Measurements from ENCODE around the gene PSG7.
"Not testable (repeated sequence)": the region's sequence is repeated elsewhere in the genome, so short reads cannot be mapped to it uniquely, and the experiment has no call there.

The PSG7 gene

DNA sequence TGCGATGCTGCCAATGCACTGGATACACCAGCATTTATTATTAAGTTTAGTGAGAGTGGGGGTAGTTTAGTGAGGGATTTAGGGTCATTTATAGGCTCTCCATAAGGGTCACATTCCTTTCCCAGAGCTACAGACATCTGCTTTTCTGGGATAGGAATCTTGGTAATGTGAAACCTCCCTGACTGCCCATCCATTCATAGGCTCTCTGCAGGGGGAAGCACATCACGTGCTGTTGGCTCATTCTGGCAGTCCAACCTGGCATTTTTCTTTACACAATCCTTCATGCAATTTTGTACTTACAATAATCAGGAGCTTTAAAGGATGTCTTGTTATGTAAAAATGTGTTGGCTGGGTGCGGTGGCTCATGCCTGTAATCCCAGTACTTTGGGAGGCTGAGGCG lies 36.4 kb downstream of the PSG7 start:
- H3K27me3 ChIP-seq (replicated peaks); H3K4me3 ChIP-seq (ENCODE audit: low read depth, low read length); H3K27ac ChIP-seq; H3K36me3 ChIP-seq (replicated peaks); DNase-seq; in situ Hi-C loops (cut with HindIII; ENCODE audit: low pct_ligation_motif_present, low sequenced_read_pairs): not testable (repeated sequence)

DNA sequence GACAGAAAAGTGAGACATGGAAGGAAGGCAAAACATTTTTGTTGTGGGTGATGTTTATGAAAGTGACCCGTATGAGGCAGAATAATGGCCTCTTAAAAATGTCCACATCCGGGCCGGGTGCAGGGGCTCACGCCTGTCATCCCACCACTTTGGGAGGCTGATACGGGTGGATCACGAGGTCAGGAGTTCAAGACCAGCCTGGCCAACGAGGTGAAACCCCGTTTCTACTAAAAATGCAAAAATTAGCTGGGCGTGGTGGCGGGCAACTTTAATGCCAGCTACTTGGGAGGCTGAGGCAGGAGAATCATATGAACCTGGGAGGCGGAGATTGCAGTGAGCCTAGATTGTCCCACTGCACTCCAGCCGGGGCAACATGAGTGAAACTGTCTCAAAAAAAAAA lies 37.3 kb downstream of the PSG7 start:
- H3K27me3 ChIP-seq (replicated peaks); H3K27ac ChIP-seq; in situ Hi-C loops (cut with HindIII; ENCODE audit: low pct_ligation_motif_present, low sequenced_read_pairs); DNase-seq; H3K4me3 ChIP-seq (ENCODE audit: low read depth, low read length); H3K36me3 ChIP-seq (replicated peaks): not testable (repeated sequence)

GRCh38 chr19:42899110-42899509 lies 37.9 kb downstream of the PSG7 start:
- H3K4me3 ChIP-seq (ENCODE audit: low read depth, low read length); H3K36me3 ChIP-seq (replicated peaks); DNase-seq; H3K27me3 ChIP-seq (replicated peaks); in situ Hi-C loops (cut with HindIII; ENCODE audit: low pct_ligation_motif_present, low sequenced_read_pairs): not testable (repeated sequence)
- H3K27ac ChIP-seq: peak overlapping the region; percentile 65

DNA sequence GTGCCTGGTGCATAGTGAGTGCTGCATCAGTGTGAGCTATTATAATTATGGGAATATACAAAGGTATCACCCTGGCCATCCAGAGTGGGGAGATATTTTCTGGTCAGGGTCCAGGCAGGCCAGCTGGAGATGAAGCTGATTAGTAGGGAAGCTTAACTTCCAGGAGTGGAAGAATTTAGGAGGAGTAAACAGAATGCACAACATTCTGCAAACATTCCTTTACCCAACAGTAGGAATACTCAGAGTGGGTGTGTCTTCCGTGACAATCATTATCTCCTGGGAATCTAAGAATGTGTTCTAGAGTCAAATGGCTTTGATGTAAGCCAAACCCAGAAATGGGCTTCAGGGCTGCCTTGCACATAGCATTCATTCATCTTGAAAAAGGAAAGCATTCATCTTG lies 38.4 kb downstream of the PSG7 start:
- H3K27ac ChIP-seq: peak overlapping the region; percentile 65
- in situ Hi-C loops (cut with HindIII; ENCODE audit: low pct_ligation_motif_present, low sequenced_read_pairs): not testable (repeated sequence)

GRCh38 chr19:42897729-42898128 lies 39.3 kb downstream of the PSG7 start:
- H3K4me3 ChIP-seq (ENCODE audit: low read depth, low read length); DNase-seq; H3K36me3 ChIP-seq (replicated peaks); H3K27me3 ChIP-seq (replicated peaks); in situ Hi-C loops (cut with HindIII; ENCODE audit: low pct_ligation_motif_present, low sequenced_read_pairs); H3K27ac ChIP-seq: not testable (repeated sequence)

More for the DNA sequence above, 38.4 kb downstream of the PSG7 start:
- not testable (repeated sequence) for H3K36me3 ChIP-seq (replicated peaks); H3K4me3 ChIP-seq (ENCODE audit: low read depth, low read length); H3K27me3 ChIP-seq (replicated peaks); DNase-seq

- H3K4me3 ChIP-seq (ENCODE audit: low read depth, low read length); H3K27me3 ChIP-seq (replicated peaks); DNase-seq; H3K36me3 ChIP-seq (replicated peaks); H3K27ac ChIP-seq; in situ Hi-C loops (cut with HindIII; ENCODE audit: low pct_ligation_motif_present, low sequenced_read_pairs): not testable (repeated sequence)
Measured at GRCh38 chr19:42890446-42890845, 46.6 kb downstream of the PSG7 start.

DNA sequence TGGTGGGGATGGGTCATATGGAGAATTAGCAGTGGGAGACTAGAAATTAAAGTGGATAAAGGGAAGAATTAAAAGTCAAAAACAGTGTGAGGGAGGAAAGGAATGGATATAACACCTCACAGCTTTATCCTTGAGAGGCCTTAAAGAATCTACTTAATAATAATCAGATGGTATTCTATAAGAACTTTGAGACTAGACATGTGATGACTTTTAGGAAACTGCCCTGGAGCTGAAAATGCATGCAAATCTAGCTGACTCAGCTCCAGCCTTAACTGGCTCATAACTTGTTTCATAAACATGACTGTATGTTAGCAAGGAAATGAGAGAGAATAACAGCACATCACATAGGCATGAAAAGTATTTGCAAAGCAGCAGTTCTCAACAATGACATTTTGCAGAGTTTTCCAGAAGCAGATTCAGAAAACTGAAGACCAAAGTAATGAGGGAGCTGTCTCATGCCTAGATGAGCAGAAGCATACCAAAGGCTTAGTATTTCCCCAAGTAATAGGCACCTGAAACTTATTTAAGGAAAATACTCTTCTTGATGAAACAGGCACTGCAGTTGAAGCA lies 49.0 kb downstream of the PSG7 start:
- in situ Hi-C loops (cut with HindIII; ENCODE audit: low pct_ligation_motif_present, low sequenced_read_pairs); DNase-seq; H3K4me3 ChIP-seq (ENCODE audit: low read depth, low read length); H3K36me3 ChIP-seq (replicated peaks); H3K27me3 ChIP-seq (replicated peaks); H3K27ac ChIP-seq: not testable (repeated sequence)

DNA sequence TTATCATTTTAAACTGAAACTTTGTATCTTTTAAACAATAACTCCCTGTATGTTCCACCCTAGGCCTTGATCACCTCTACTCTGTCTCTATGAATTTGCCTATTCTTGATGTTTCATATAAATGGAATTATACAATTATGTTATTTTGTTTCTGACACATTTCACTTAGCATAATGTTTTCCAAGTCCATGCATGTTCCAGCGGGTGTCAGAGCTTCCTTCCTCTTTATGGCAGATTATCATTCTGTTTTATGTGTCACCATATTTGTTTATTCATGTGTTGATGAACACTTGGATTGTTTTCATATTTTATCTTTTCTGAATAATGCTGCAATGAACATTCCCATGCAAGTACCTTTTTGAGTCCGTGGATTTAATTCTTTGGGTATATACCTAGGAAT lies 54.3 kb downstream of the PSG7 start:
- in situ Hi-C loops (cut with HindIII; ENCODE audit: low pct_ligation_motif_present, low sequenced_read_pairs); H3K27ac ChIP-seq; H3K4me3 ChIP-seq (ENCODE audit: low read depth, low read length): not testable (repeated sequence)

DNA sequence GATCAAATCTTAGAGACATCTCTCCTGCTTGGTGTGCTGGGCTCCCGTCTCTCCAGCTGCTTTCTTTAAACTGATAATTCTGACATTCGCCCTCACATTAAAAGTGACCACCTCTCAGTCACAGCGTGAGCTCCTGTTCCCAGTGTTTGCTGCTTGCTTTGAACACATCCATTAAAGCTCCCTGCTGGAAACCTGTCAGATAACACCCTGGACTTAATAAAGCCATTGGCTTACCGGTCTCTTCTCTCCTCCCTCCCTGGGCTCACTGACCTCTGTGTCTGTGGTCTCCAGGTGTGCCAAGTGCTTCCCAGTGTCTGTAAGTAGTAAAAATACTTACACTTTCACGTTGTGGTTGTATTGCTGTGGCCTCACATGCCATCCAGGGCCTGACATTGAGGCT lies 55.0 kb downstream of the PSG7 start:
- H3K27ac ChIP-seq; H3K4me3 ChIP-seq (ENCODE audit: low read depth, low read length); H3K36me3 ChIP-seq (replicated peaks); DNase-seq; in situ Hi-C loops (cut with HindIII; ENCODE audit: low pct_ligation_motif_present, low sequenced_read_pairs); H3K27me3 ChIP-seq (replicated peaks): not testable (repeated sequence)

More for the DNA sequence above, 54.3 kb downstream of the PSG7 start:
- not testable (repeated sequence) for H3K36me3 ChIP-seq (replicated peaks); H3K27me3 ChIP-seq (replicated peaks); DNase-seq

DNA sequence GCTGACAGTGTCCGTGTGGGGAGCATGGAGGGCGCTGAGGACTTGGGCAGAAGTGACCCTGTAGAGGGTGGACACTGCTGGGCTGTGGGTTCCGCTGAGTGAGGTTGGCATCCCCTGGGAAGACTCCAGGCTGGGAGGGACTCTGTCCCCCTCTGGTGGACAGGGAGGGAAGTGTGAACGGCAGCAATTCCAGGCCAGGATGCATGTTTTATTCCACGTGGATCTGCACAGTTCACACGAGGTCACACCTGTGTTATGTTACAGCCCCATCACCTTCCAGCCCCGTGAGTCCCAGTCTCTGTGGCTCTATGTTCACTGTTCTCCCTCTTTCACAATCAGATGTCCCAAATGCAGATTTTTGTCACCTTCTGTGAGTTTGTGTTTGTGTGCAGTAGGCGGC lies 55.7 kb downstream of the PSG7 start:
- TF ChIP-seq, protein P1, sequence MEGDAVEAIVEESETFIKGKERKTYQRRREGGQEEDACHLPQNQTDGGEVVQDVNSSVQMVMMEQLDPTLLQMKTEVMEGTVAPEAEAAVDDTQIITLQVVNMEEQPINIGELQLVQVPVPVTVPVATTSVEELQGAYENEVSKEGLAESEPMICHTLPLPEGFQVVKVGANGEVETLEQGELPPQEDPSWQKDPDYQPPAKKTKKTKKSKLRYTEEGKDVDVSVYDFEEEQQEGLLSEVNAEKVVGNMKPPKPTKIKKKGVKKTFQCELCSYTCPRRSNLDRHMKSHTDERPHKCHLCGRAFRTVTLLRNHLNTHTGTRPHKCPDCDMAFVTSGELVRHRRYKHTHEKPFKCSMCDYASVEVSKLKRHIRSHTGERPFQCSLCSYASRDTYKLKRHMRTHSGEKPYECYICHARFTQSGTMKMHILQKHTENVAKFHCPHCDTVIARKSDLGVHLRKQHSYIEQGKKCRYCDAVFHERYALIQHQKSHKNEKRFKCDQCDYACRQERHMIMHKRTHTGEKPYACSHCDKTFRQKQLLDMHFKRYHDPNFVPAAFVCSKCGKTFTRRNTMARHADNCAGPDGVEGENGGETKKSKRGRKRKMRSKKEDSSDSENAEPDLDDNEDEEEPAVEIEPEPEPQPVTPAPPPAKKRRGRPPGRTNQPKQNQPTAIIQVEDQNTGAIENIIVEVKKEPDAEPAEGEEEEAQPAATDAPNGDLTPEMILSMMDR (IDR thresholded peaks at IDR 0.05; ENCODE audit: low read depth, low read length, missing control alignments): peak; percentile 61
- H3K36me3 ChIP-seq (replicated peaks); H3K27ac ChIP-seq; in situ Hi-C loops (cut with HindIII; ENCODE audit: low pct_ligation_motif_present, low sequenced_read_pairs); H3K4me3 ChIP-seq (ENCODE audit: low read depth, low read length); H3K27me3 ChIP-seq (replicated peaks); DNase-seq: not testable (repeated sequence)

DNA sequence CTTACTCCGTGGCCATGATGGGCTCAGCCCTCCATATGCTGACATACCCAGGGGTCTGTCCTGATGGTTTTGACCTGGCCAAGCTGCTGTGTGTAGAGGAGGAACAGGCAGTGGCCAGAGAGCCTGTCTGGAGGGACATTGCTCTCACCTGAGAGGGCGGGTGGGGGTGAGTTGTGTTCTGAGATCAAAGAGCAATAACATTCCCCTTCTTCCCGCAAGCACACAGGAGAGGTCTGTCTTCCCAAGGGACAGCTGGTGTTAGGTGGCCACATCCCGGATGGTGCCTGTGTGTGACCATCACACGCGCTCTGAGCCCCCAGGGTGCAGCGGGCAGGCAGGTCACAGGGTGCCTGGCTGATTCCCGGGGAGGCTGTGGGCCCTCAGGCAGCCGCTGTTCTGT lies 56.4 kb downstream of the PSG7 start:
- H3K36me3 ChIP-seq (replicated peaks): not testable (repeated sequence)

More for the DNA sequence above, 56.4 kb downstream of the PSG7 start:
- H3K4me3 ChIP-seq (ENCODE audit: low read depth, low read length); H3K27me3 ChIP-seq (replicated peaks); in situ Hi-C loops (cut with HindIII; ENCODE audit: low pct_ligation_motif_present, low sequenced_read_pairs); H3K27ac ChIP-seq; DNase-seq: not testable (repeated sequence)
